NOMO-1 (cell line): ENCODE data around the gene CRYGA.
"Not testable (repeated sequence)": the region's sequence is repeated elsewhere in the genome, so short reads cannot be mapped to it uniquely, and the experiment has no call there.

Experiments
- DNase-seq, 2 experiments: peaks; one replicate each; lab custom pipeline; 2025; ENCODE audit not compliant: unreplicated experiment in 2 of 2; lab: John Stamatoyannopoulos, UW

The CRYGA gene

DNA sequence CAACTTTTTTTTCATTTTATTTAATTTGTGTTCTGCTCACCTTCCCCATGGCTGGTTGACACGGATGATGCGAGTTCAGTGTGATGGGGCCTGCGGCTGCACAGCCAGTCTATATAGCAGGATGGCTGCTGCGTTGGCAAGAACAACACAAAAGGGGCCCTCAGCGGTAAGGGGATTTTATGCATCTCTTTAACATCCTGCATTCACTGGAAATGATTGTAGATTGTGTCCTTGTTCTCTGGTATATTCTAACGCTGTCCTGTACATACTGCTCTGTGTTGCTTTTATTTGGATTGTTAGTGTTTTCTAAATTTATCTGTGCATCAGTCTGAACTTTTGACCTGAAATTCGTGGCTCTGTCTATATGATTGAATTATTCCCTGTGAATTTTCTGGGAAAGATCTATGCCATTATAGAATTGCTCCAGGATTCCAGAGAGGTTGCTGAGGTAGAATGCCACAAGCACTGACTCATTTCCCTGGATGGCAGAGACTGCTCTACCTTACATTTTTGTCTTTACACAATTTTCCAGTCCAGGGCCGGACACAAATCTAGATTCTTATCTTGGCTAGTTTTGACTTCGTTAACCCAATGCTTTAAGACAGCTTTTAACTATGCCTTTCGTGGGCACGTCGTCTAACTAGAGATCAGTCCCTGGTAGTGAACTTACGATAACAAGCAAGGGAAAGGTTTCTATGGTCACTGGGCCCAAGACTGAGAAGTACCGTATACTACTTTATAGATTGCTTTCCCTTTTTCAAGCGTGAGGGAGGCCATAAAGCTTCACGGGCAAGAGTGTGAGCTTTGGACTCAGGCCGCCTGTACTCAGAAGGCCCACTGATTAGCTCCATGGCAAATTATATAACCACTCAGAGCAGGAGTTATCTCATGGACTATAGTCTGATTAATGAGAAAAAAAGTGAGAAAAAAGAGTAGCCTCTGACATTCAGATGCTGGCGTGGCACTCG lies 33.4 kb downstream of the CRYGA start, which contains the start of gene CRYGC:
Gene CRYGC (minus strand): TSS at position 85 of the 968 bp plus-strand sequence. CDS start 36 bp downstream, at position 49.
- DNase-seq, result no peak

DNA sequence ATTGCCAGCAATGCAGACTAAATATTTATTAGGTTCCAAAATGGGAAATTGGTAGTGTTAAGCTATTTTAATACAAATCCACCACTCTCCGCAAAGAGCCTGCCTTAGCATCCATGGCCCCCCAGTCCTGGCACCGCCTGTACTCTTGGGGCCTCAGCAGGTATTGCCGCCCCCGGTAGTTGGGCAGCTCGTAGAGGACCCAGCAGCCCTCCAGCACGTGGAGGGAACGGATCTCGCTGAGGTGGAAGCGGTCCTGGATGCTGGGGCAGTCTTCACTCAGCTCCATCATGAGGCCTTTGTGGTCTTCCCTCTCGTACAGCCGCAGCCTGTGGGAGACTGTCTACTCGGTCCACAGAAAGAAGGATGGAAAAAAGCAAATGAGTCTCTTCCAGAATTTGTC lies 35.3 kb downstream of the CRYGA start:
- DNase-seq, result no peak

GRCh38 chr2:208127090-208127489 lies 36.3 kb downstream of the CRYGA start:
- DNase-seq, result no peak

- no peak for DNase-seq
Measured at GRCh38 chr2:208125251-208125650, 38.1 kb downstream of the CRYGA start.

DNA sequence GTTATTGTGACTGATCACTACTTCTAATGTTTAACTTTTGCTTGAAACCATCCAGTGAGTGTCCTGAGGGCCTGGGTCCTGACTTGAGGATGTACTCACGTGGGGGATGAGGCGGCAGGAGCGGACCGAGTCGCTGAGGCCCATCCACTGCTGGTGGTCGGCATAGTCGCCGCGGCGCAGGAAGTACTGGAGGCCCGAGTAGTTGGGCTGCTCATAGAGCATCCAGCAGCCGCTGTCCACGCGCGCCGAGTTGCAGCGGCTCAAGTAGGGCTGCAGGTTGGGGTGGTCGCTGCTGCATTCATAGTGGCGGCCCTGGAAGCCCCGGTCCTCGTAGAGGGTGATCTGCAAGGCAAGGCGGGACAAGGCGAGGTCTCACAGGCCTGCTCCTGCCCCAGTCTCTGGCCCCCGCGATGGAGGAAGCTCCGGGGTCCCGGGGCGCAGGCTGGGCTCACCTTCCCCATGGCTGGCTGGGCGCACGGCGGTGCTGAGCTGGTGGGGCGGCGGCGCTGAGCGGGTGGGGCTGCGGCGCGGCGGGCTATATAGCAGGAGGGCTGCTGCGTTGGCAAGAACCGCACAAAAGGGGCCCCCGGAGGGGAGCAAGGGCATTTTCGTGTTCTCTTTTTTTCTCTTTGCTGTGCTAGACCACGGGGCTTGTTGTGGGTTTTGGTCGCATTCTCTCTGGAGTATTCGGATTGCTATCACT lies 39.2 kb downstream of the CRYGA start, which contains the start of gene CRYGD:
Gene CRYGD (minus strand): TSS at position 512 of the 703 bp plus-strand sequence. CDS start 51 bp downstream, at position 461.
- peak in 1 of 2 experiments; percentile 17 for DNase-seq

- DNase-seq, result no peak
Measured at GRCh38 chr2:208122248-208122647, 41.1 kb downstream of the CRYGA start.

DNA sequence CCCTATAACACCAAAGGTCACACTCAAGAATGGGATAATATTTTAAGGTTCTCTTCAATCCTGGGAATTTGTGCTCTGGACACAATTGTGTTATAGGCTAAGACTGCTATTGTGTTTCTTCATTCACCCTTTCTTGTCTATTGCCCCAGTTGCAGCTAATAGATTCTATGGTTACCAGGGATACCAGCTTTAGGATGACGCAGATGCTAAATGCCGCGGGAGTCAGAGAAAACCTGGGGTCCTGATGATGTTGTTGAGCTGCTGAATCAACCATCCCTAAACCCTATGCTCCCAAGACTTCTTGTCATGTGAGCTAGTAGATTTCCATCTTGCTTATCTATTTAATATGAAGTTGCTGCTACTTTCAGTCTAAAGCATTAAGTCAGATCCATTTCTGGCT lies 44.5 kb downstream of the CRYGA start:
- no peak for DNase-seq

- DNase-seq, result not testable (repeated sequence)
Measured at GRCh38 chr2:208117390-208117789, 46.0 kb downstream of the CRYGA start.

DNA sequence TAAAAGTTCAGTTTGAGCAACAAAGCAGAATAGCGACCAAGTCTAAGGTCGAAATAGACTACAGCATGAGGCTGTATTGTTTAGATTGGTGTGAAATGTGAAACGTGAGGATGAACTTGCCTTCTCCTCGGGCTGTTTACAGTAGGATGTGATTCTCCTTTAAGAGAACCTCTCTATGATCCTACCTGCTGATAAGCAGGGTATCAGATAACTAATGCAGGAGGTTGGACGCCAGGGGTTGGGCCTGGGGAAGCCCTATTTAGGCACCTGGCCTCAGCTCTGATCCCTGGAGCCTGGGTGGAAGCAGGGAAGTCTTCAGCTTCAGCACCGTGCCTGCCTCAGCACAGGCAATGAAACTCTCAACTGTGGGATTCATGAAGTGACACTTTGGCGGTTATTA lies 50.4 kb downstream of the CRYGA start:
- DNase-seq, result no peak

DNA sequence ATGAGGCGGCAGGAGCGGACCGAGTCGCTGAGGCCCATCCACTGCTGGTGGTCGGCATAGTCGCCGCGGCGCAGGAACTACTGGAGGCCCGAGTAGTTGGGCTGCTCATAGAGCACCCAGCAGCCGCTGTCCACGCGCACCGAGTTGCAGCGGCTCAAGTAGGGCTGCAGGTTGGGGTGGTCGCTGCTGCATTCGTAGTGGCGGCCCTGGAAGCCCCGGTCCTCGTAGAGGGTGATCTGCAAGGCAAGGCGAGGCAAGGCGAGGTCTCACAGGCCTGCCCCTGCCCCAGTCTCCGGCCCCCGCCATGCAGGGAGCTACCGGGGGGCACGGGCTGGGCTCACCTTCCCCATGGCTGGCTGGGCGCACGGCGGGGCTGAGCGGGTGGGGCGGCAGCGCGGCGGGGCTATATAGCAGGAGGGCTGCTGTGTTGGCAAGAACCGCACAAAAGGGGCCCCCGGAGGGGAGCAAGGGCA lies 51.1 kb downstream of the CRYGA start:
- not testable (repeated sequence) for DNase-seq
